ENCODE data around the gene PGBD2.

The PGBD2 gene

DNA sequence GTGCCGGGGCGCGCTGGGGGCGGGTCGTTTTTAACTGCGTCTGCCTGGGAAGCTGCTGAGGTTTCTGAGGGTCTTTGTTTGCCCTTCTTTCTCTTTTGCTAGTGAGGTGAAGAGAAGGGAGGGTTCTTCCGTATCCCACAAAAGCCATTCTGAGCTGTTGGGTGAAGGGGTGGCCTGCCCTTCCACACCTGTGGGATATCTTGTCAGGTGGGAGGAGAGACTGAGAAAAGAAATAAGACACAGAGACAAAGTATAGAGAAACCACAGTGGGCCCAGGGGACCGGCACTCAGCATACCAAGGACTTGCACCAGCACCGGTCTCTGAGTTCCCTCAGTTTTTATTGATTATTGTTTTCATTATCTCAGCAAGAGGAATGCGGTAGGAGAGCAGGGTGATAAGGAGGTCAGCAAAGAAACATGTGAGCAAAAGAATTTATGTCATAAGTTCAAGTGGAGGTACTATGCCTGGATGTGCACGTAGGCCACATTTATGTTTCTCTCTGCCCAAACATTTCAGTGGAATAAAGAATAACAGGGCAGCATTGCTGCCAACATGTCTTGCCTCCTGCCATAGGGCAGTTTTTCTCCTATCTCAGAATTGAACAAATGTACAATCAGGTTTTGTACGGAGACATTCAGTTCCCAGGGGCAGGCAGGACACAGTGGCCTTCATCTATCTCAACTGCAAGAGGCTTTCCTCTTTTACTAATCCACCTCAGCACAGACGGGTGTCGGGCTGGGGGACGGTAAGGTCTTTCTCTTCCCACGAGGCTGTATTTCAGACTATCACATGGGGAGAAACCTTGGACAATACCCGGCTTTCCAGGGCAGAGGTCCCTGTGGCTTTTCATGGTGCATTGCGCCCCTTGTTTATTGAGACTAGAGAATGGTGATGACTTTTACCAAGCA, 972 bp downstream of the PGBD2 start:
- H3K4me3 ChIP-seq (ENCODE audit: low read depth, low read length) = peak overlapping the region; percentile 79
- no peak for DNase-seq (ENCODE audit: low read depth)
- TF ChIP-seq, protein P1, sequence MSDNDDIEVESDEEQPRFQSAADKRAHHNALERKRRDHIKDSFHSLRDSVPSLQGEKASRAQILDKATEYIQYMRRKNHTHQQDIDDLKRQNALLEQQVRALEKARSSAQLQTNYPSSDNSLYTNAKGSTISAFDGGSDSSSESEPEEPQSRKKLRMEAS (IDR thresholded peaks at IDR 0.05; ENCODE audit: low read depth, low read length) = no peak
- TF ChIP-seq, protein P2, sequence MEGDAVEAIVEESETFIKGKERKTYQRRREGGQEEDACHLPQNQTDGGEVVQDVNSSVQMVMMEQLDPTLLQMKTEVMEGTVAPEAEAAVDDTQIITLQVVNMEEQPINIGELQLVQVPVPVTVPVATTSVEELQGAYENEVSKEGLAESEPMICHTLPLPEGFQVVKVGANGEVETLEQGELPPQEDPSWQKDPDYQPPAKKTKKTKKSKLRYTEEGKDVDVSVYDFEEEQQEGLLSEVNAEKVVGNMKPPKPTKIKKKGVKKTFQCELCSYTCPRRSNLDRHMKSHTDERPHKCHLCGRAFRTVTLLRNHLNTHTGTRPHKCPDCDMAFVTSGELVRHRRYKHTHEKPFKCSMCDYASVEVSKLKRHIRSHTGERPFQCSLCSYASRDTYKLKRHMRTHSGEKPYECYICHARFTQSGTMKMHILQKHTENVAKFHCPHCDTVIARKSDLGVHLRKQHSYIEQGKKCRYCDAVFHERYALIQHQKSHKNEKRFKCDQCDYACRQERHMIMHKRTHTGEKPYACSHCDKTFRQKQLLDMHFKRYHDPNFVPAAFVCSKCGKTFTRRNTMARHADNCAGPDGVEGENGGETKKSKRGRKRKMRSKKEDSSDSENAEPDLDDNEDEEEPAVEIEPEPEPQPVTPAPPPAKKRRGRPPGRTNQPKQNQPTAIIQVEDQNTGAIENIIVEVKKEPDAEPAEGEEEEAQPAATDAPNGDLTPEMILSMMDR (IDR thresholded peaks at IDR 0.05; ENCODE audit: low read depth, low read length) = no peak
- TF ChIP-seq POLR2A (IDR thresholded peaks at IDR 0.05; ENCODE audit: extremely low read depth, insufficient read length) (peak; percentile 3), MYC (IDR thresholded peaks at IDR 0.05; ENCODE audit: low read depth, low read length) (no peak)

DNA sequence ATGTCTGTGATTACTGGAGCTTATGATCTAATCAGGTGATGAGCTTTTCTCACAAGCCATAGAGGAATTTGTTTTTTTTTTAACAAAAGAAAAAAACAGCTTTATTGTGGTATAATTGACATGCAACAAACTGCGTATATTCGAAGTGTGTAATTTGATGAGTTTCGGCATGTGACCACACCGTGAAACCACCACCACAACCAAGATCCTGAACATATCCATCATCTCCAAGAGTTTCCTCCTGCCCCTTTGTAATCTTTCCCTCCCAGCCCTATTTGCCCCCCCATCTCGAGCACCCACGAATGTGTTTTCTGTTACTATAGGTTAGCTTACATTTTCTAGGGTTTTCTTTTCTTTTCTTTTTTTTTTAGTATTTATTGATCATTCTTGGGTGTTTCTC, 4.7 kb downstream of the PGBD2 start:
- no peak for DNase-seq (ENCODE audit: low read depth)
- no peak overlapping the region for H3K4me3 ChIP-seq (ENCODE audit: low read depth, low read length)
- TF ChIP-seq, protein P1 (IDR thresholded peaks at IDR 0.05; ENCODE audit: low read depth, low read length) = no peak
- TF ChIP-seq POLR2A (IDR thresholded peaks at IDR 0.05; ENCODE audit: extremely low read depth, insufficient read length) (no peak), MYC (IDR thresholded peaks at IDR 0.05; ENCODE audit: low read depth, low read length) (no peak)
- TF ChIP-seq, protein P2 (IDR thresholded peaks at IDR 0.05; ENCODE audit: low read depth, low read length) = no peak

DNA sequence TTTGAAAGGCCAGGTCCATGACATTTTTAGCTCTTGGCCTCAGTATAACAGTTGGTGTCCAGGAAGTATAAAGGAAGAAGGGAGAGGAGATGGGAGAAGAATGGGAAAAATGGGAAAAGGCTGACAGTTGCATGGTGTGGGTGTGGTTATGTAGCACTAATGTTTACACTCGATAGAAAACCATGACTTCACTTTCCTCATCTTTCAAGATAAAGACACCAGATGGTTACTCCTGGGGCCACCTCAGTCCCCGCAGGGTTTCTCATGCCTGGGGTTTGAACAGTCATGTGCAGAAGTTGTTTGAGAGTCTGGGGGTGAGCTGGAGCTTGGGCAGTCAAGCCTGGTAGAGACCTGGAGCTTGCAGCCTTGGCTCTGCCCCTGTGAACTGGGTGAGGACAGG, 7.9 kb downstream of the PGBD2 start:
- no peak for DNase-seq (ENCODE audit: low read depth)
- TF ChIP-seq MYC (IDR thresholded peaks at IDR 0.05; ENCODE audit: low read depth, low read length) (no peak), POLR2A (IDR thresholded peaks at IDR 0.05; ENCODE audit: extremely low read depth, insufficient read length) (no peak)
- TF ChIP-seq, protein P1 (IDR thresholded peaks at IDR 0.05; ENCODE audit: low read depth, low read length) = no peak
- H3K4me3 ChIP-seq (ENCODE audit: low read depth, low read length) = no peak overlapping the region

DNA sequence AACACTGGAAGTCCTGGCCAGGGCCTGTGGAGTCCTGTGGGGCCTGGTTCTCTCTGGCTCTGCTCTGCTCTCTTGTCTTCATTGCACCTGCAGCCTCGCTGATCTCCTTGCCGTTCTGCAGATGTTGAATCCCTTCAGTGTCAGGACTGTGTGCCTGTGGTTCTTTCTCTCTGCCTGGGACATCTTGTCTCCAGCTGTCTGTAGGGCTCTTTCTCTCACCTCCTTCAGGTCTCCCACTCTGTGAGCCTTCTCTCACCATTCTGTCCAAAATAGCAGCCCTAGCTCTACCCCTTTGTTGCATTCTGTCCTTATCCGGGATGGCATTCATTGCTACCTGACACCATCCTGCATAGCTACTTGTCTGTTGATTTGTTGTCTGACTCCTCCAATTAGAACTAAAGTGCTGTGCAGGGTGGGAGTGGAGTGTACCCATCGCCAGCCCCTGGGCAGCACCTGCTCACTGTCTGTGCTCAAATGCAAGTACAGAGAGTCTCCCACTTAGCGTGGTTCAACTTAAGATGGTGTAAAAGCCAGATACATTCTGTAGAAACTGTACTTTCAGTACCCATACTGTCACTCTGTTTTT, 8.9 kb downstream of the PGBD2 start:
- H3K4me3 ChIP-seq (ENCODE audit: low read depth, low read length) = no peak overlapping the region
- DNase-seq (ENCODE audit: low read depth) = no peak
- TF ChIP-seq, protein P2 (IDR thresholded peaks at IDR 0.05; ENCODE audit: low read depth, low read length) = no peak
- TF ChIP-seq, protein P1 (IDR thresholded peaks at IDR 0.05; ENCODE audit: low read depth, low read length) = no peak
- TF ChIP-seq MYC (IDR thresholded peaks at IDR 0.05; ENCODE audit: low read depth, low read length) (no peak), POLR2A (IDR thresholded peaks at IDR 0.05; ENCODE audit: extremely low read depth, insufficient read length) (no peak)

DNA sequence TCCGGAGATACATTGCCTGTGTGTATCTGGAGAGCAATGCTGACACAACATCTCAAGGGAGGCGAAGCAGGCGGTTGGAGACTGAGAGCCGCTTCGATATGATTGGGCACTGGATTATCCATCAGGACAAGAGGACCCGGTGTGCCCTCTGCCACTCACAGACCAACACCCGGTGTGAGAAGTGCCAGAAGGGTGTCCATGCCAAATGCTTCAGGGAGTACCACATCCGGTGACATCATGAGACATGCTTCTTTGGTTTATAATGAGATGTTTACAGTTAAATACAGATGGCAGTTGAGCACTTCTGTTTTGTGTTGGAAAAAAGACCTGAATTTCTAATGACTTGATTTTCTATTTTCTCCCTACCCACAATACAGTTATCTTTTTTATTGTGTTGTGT, 12.1 kb downstream of the PGBD2 start:
- no peak for DNase-seq (ENCODE audit: low read depth)
- H3K4me3 ChIP-seq (ENCODE audit: low read depth, low read length) = no peak overlapping the region
- TF ChIP-seq MYC (IDR thresholded peaks at IDR 0.05; ENCODE audit: low read depth, low read length) = no peak
- TF ChIP-seq, protein P2 (IDR thresholded peaks at IDR 0.05; ENCODE audit: low read depth, low read length) = no peak
- TF ChIP-seq POLR2A (IDR thresholded peaks at IDR 0.05; ENCODE audit: extremely low read depth, insufficient read length) = no peak
- TF ChIP-seq, protein P1 (IDR thresholded peaks at IDR 0.05; ENCODE audit: low read depth, low read length) = no peak
